ENCODE measurements around the gene LPCAT1.

DNA sequence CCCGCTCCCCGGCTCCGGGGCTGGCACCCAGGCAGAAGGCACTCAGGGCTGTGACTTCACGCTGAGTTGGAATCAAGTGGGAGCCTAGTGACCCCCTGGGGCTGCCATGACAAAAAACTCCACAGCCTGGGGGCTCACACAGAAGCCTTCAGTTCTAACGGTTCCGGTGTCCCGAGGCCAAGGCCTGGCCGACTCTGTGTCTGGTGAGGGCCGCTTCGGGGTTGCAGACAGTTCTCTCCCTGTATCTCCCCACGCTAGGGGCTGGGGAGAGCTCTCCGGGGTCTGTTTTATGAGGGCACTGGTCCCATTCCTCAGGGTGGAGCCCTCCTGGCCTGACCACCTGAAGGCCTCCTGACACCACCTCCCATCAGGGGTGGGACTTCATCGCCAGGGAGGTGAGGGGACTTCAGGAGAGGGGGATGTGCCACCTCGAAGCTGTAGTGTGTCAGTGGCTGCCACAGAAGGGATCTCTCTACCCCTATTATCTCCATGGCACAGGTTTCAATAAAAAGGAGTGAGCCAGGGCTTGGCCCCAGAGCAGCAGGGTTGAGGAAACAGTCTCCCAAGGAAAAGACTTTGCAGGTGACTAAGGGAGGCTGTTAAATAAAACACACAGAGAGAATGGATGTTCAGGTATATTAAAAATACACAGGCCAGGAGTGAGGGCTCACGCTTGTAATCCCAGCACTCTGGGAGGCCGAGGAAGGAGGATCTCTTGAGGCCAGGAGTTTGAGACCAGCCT, 77.0 kb downstream of the LPCAT1 start:
- TF ChIP-seq CTCF (IDR thresholded peaks at IDR 0.05) (no peak), EZH2 (IDR thresholded peaks at IDR 0.05) (no peak), EZH2phosphoT487 (IDR thresholded peaks at IDR 0.05) (no peak)

Measured in neural progenitor cell (in vitro differentiated cells).